ENCODE data around the gene DLGAP1.
"Not testable (repeated sequence)": the region's sequence is repeated elsewhere in the genome, so short reads cannot be mapped to it uniquely, and the experiment has no call there.

Gene DLGAP1

GRCh38 chr18:4299395-4299794, 155.7 kb downstream of the DLGAP1 start:
- Histone ChIP-seq H3K27ac (ENCODE audit: insufficient read depth, low read depth, low read length, poor library complexity, severe bottlenecking) (no peak overlapping the region), H3K27me3 (ENCODE audit: control insufficient read depth, insufficient read depth, low read length, poor library complexity, severe bottlenecking) (no peaks in the 10 kb centered on the region), H3K9me3 (ENCODE audit: control insufficient read depth, low read length) (no peaks in the 10 kb centered on the region), H3K36me3 (ENCODE audit: control insufficient read depth, insufficient read depth, low read length) (no peaks in the 10 kb centered on the region), H3K4me3 (ENCODE audit: insufficient read depth, low read depth, low read length) (no peak overlapping the region), H3K4me1 (ENCODE audit: control insufficient read depth, insufficient read depth, low read length) (no peaks in the 10 kb centered on the region)

- H3K27ac ChIP-seq (ENCODE audit: insufficient read depth, low read depth, low read length, poor library complexity, severe bottlenecking): no peak overlapping the region
Measured at GRCh38 chr18:4293337-4293736, 161.8 kb downstream of the DLGAP1 start.

GRCh38 chr18:4292696-4293095, 162.4 kb downstream of the DLGAP1 start:
- Histone ChIP-seq H3K4me3 (ENCODE audit: insufficient read depth, low read depth, low read length) (no peak overlapping the region), H3K27me3 (ENCODE audit: control insufficient read depth, insufficient read depth, low read length, poor library complexity, severe bottlenecking) (no peaks in the 10 kb centered on the region), H3K36me3 (ENCODE audit: control insufficient read depth, insufficient read depth, low read length) (no peaks in the 10 kb centered on the region), H3K4me1 (ENCODE audit: control insufficient read depth, insufficient read depth, low read length) (no peaks in the 10 kb centered on the region), H3K9me3 (ENCODE audit: control insufficient read depth, low read length) (no peaks in the 10 kb centered on the region), H3K27ac (ENCODE audit: insufficient read depth, low read depth, low read length, poor library complexity, severe bottlenecking) (no peak overlapping the region)
- 90 to 92% methylated on average over 2 of the region's 2 CpGs for WGBS, 2 experiments

More at GRCh38 chr18:4293337-4293736, 161.8 kb downstream of the DLGAP1 start:
- Histone ChIP-seq H3K4me3 (ENCODE audit: insufficient read depth, low read depth, low read length) (no peak overlapping the region), H3K36me3 (ENCODE audit: control insufficient read depth, insufficient read depth, low read length) (no peaks in the 10 kb centered on the region), H3K4me1 (ENCODE audit: control insufficient read depth, insufficient read depth, low read length) (no peaks in the 10 kb centered on the region), H3K27me3 (ENCODE audit: control insufficient read depth, insufficient read depth, low read length, poor library complexity, severe bottlenecking) (no peaks in the 10 kb centered on the region), H3K9me3 (ENCODE audit: control insufficient read depth, low read length) (no peaks in the 10 kb centered on the region)
- WGBS, 2 experiments: no CpG with 5 or more reads among the region's 1 CpG

GRCh38 chr18:4287340-4287739, 167.8 kb downstream of the DLGAP1 start:
- not testable (repeated sequence) for H3K36me3 ChIP-seq (ENCODE audit: control insufficient read depth, insufficient read depth, low read length); H3K27ac ChIP-seq (ENCODE audit: insufficient read depth, low read depth, low read length, poor library complexity, severe bottlenecking); H3K4me3 ChIP-seq (ENCODE audit: insufficient read depth, low read depth, low read length); H3K27me3 ChIP-seq (ENCODE audit: control insufficient read depth, insufficient read depth, low read length, poor library complexity, severe bottlenecking); H3K9me3 ChIP-seq (ENCODE audit: control insufficient read depth, low read length)
- WGBS, 2 experiments: 95 to 96% methylated on average over 3 of the region's 3 CpGs
- peaks cover 12% of the 10 kb centered on the region for H3K4me1 ChIP-seq (ENCODE audit: control insufficient read depth, insufficient read depth, low read length)

GRCh38 chr18:4286256-4286655, 168.9 kb downstream of the DLGAP1 start:
- H3K27me3 ChIP-seq (ENCODE audit: control insufficient read depth, insufficient read depth, low read length, poor library complexity, severe bottlenecking): no peaks in the 10 kb centered on the region
- WGBS, 2 experiments: 73 to 85% methylated on average over 5 of the region's 5 CpGs
- H3K9me3 ChIP-seq (ENCODE audit: control insufficient read depth, low read length): no peaks in the 10 kb centered on the region
- no peak overlapping the region for H3K27ac ChIP-seq (ENCODE audit: insufficient read depth, low read depth, low read length, poor library complexity, severe bottlenecking)
- H3K36me3 ChIP-seq (ENCODE audit: control insufficient read depth, insufficient read depth, low read length): no peaks in the 10 kb centered on the region
- no peak overlapping the region for H3K4me3 ChIP-seq (ENCODE audit: insufficient read depth, low read depth, low read length)
- H3K4me1 ChIP-seq (ENCODE audit: control insufficient read depth, insufficient read depth, low read length): peaks cover 12% of the 10 kb centered on the region

- H3K36me3 ChIP-seq (ENCODE audit: control insufficient read depth, insufficient read depth, low read length): no peaks in the 10 kb centered on the region
- no peaks in the 10 kb centered on the region for H3K27me3 ChIP-seq (ENCODE audit: control insufficient read depth, insufficient read depth, low read length, poor library complexity, severe bottlenecking)
- 75 to 84% methylated on average over 3 of the region's 3 CpGs for WGBS, 2 experiments
- H3K9me3 ChIP-seq (ENCODE audit: control insufficient read depth, low read length): no peaks in the 10 kb centered on the region
- H3K4me1 ChIP-seq (ENCODE audit: control insufficient read depth, insufficient read depth, low read length): peaks cover 12% of the 10 kb centered on the region
- H3K27ac ChIP-seq (ENCODE audit: insufficient read depth, low read depth, low read length, poor library complexity, severe bottlenecking): no peak overlapping the region
- H3K4me3 ChIP-seq (ENCODE audit: insufficient read depth, low read depth, low read length): no peak overlapping the region
Measured at GRCh38 chr18:4285525-4285924, 169.6 kb downstream of the DLGAP1 start.

GRCh38 chr18:4284528-4284927, 170.6 kb downstream of the DLGAP1 start:
- WGBS, 2 experiments: 73 to 78% methylated on average over 2 of the region's 2 CpGs
- Histone ChIP-seq H3K4me1 (ENCODE audit: control insufficient read depth, insufficient read depth, low read length) (peaks cover 12% of the 10 kb centered on the region), H3K27me3 (ENCODE audit: control insufficient read depth, insufficient read depth, low read length, poor library complexity, severe bottlenecking) (no peaks in the 10 kb centered on the region), H3K4me3 (ENCODE audit: insufficient read depth, low read depth, low read length) (no peak overlapping the region), H3K36me3 (ENCODE audit: control insufficient read depth, insufficient read depth, low read length) (no peaks in the 10 kb centered on the region), H3K27ac (ENCODE audit: insufficient read depth, low read depth, low read length, poor library complexity, severe bottlenecking) (peak overlapping the region; percentile 48), H3K9me3 (ENCODE audit: control insufficient read depth, low read length) (no peaks in the 10 kb centered on the region)

- Histone ChIP-seq H3K27ac (ENCODE audit: insufficient read depth, low read depth, low read length, poor library complexity, severe bottlenecking) (peak overlapping the region; percentile 8), H3K9me3 (ENCODE audit: control insufficient read depth, low read length) (no peaks in the 10 kb centered on the region), H3K27me3 (ENCODE audit: control insufficient read depth, insufficient read depth, low read length, poor library complexity, severe bottlenecking) (no peaks in the 10 kb centered on the region), H3K4me3 (ENCODE audit: insufficient read depth, low read depth, low read length) (no peak overlapping the region), H3K36me3 (ENCODE audit: control insufficient read depth, insufficient read depth, low read length) (no peaks in the 10 kb centered on the region), H3K4me1 (ENCODE audit: control insufficient read depth, insufficient read depth, low read length) (peaks cover 12% of the 10 kb centered on the region)
- 70 to 73% methylated on average over 4 of the region's 4 CpGs for WGBS, 2 experiments
Measured at GRCh38 chr18:4283746-4284291, 171.3 kb downstream of the DLGAP1 start.

GRCh38 chr18:4282954-4283353, 172.2 kb downstream of the DLGAP1 start:
- no peaks in the 10 kb centered on the region for H3K36me3 ChIP-seq (ENCODE audit: control insufficient read depth, insufficient read depth, low read length)
- H3K9me3 ChIP-seq (ENCODE audit: control insufficient read depth, low read length): no peaks in the 10 kb centered on the region
- no peak overlapping the region for H3K27ac ChIP-seq (ENCODE audit: insufficient read depth, low read depth, low read length, poor library complexity, severe bottlenecking)
- no peak overlapping the region for H3K4me3 ChIP-seq (ENCODE audit: insufficient read depth, low read depth, low read length)
- 81 to 83% methylated on average over 3 of the region's 3 CpGs for WGBS, 2 experiments
- H3K27me3 ChIP-seq (ENCODE audit: control insufficient read depth, insufficient read depth, low read length, poor library complexity, severe bottlenecking): no peaks in the 10 kb centered on the region
- H3K4me1 ChIP-seq (ENCODE audit: control insufficient read depth, insufficient read depth, low read length): peaks cover 12% of the 10 kb centered on the region

GRCh38 chr18:4276953-4277585, 178.0 kb downstream of the DLGAP1 start:
- H3K9me3 ChIP-seq (ENCODE audit: control insufficient read depth, low read length): no peaks in the 10 kb centered on the region
- no peak overlapping the region for H3K4me3 ChIP-seq (ENCODE audit: insufficient read depth, low read depth, low read length)
- 93 to 95% methylated on average over 5 of the region's 5 CpGs for WGBS, 2 experiments
- H3K27ac ChIP-seq (ENCODE audit: insufficient read depth, low read depth, low read length, poor library complexity, severe bottlenecking): no peak overlapping the region
- no peaks in the 10 kb centered on the region for H3K27me3 ChIP-seq (ENCODE audit: control insufficient read depth, insufficient read depth, low read length, poor library complexity, severe bottlenecking)
- no peaks in the 10 kb centered on the region for H3K4me1 ChIP-seq (ENCODE audit: control insufficient read depth, insufficient read depth, low read length)
- no peaks in the 10 kb centered on the region for H3K36me3 ChIP-seq (ENCODE audit: control insufficient read depth, insufficient read depth, low read length)
